Measurements from ENCODE around the gene CTRB1. TPM values are rescaled to one million over a fixed set of nuclear protein-coding genes. Genes with fewer than 3 reads are reported as not detected.

The CTRB1 gene
- not detected in 2 replicates for total RNA-seq

DNA sequence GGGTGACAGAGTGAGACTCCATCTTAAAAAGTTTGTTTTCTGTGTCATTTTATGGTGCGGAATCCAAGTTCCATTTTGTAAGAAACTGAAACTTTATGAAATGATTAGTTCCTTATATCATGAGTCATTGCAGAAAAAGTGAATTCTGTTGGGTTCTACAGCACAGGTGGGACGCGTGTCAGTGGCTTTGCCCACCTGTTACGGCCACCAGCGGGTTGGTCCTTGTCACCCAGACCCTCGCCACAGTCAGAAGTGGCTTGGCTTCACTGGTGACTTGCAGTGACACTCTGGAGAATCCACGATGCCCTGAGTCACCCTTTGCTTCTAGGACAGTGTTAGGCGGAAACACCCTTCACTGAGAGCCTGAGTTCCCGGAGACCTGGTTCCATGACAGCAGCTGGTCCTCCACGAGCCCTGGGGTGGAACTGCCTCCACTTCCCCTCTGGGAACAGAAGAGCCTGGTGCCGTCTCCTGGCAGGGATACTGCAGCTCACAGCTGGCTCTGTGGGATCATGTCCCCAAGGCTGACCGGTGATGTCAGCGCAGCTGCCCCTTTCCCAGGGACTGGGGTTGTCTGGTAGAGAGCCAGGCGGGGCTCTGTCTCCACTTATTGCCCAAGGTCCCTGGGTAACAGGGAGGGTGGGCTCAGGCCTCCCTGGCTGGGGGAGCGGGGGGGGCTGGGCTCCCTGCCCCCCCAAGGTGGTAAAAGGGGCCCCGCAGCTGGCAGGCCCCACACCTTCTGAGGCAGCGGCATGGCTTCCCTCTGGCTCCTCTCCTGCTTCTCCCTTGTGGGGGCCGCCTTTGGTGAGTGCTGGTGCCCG lies at the start of gene CTRB1:
Gene CTRB1 (plus strand): TSS at position 733 of the 821 bp plus-strand sequence. CDS start 20 bp downstream, at position 753.

DNA sequence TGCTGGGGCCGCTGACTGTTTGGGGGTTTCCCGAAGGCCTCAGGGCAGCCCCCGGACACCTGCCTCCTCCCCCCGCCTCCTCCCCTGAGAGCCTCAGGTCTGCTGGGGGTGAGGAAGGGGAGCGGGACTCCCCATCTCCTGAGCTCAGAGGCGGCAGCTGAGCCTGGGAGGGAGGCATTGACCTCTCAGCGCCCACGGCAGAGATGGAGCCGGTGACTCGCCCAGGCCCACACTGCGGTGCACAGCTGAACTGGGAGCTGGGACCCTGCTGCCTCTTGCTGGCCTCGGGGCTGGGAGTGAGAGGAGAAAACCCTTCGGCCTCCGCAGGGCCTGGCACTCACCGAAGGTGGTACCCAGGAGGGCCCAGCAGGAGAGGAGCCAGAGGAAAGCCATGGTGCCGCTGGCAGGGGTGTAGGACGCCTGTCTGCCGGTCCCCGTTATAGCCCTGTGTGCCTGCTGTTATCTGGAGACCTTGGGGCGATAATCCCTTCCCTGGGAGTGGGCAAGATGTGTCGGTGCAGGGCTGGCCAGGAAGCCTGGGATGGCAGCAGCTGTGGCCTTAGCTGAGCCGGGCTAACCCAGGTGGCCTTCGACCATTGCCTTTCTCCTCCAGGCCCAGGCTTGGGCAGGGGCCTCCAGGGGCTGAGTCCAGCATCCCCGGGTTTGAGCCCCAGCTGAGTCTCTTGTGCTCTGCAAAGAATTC lies 11.9 kb upstream of the CTRB1 start, which contains the start of gene CTRB2:
Gene CTRB2 (minus strand): TSS at position 413 of the 703 bp plus-strand sequence. CDS start 20 bp downstream, at position 393.

DNA sequence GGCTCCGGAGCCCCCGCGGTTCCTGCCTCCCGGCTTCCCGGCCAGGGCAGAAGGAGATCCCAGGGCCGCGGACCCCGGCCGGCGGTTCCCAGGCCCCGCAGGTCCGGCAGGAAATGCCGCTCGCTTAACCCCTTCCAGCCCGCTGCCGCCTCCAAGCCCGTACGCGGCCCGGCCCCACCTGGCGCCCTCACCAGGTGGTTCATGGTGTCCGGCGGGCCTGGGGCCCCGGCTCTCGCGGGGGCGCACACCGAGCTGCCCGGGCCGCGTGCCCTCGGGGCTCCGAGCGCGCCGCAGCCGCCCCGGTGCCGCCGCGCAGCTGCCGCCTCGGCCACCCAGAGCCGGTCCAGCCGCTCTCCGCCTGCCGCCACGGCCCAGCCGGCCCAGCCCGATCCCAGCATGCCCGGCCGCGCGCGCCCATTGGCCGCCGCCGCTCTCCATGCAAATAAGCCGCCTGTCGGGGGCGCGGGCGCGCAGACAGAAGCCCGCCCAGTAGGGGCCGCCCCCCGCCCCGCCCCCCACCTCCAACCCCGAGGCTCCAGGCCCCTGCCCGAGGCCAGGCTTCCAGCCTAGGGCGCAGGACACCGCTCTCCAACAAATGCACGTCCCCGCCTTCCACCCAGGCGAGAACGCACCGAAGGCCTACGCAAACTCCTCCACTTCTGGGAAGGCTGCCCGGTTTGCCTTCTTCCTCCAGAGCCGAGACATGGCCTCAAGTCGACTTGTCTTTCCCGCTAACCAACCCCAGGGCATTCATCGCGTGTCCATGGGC lies 32.7 kb downstream of the CTRB1 start, which contains the start of gene BCAR1:
Gene BCAR1 (minus strand): TSS at position 345 of the 769 bp plus-strand sequence. CDS start 142 bp downstream, at position 203.

Other genes starting within 250 kb of the CTRB1 start
- gene WDR59, start 233.9 kb upstream of the CTRB1 start, total RNA-seq: 11.5 and 28.5 TPM in 2 replicates
- gene ZNRF1, start 220.0 kb upstream of the CTRB1 start, total RNA-seq: 16.6 and 22.8 TPM in 2 replicates
- 1.9 and 5.4 TPM in 2 replicates for gene LDHD, start 102.2 kb upstream of the CTRB1 start, total RNA-seq
- gene ZFP1, start 70.5 kb upstream of the CTRB1 start, total RNA-seq: 6.2 and 7.4 TPM in 2 replicates
- not detected in 2 replicates for gene CTRB2, start 11.8 kb upstream of the CTRB1 start, total RNA-seq
- 67.9 and 75.5 TPM in 2 replicates for gene BCAR1, start 32.6 kb downstream of the CTRB1 start, total RNA-seq
- gene CFDP1, start 214.5 kb downstream of the CTRB1 start, total RNA-seq: 24.6 and 39.2 TPM in 2 replicates
- 7.1 and 11.2 TPM in 2 replicates for gene TMEM170A, start 245.7 kb downstream of the CTRB1 start, total RNA-seq